Heart left ventricle (tissue), 13 donors: ENCODE data around the gene ADGRD1.

Source experiments
- CTCF ChIP-seq, 12 donors: fragments of 200-600 bp; sonication (generic) in 4 of 12; IDR thresholded peaks; one replicate each; pipeline versions ENCODE4 v1.5.0 to v1.8.0; 2018 to 2022; ENCODE audit warnings: antibody characterized with exemption in 12 of 12, mild to moderate bottlenecking in 5 of 12
- POLR2A ChIP-seq, 2 donors: fragments of 450-650 bp; IDR thresholded peaks; one replicate each; pipeline ENCODE4 v1.6.1; 2017; ENCODE audit warnings: antibody characterized with exemption in 2 of 2, mild to moderate bottlenecking in 2 of 2, moderate library complexity in 2 of 2
- donor health status: ischemic (EF 13 %, LVEDD 7.1; RV severe dilation, severe dysfunction).
- donor health status: DM: no; HTN: yes; CAD: no.
- donor health status: DM: no; HTN: no; CAD: no.
- donor health status: ischemic (EF 25% LVEDD 6.9; RV normal size, moderate dysfunction).
- donor health status: ischemic (EF 25% LVEDD 5.7; RV mildly dilated, moderate dysfunction).
- donor health status: ischemic (EF 35%, LVEDD 5.7; RV mildly dilated, moderate dysfunction).
- donor health status: nonischemic (EF 11% LVEDD 7.7; RV severe dilation, severe dysfunction).
- donor health status: DM: yes; HTN: yes; CAD: no.
- donor health status: PGD.
- donor health status: ischemic (EF 29% LVEDD 5.4; RV normal size, mild dysfunction).
- donor health status: nonischemic (EF 23%, LVEDD 6.1; RV moderate dilation, normal function).

GRCh38 chr12:131049549-131050339, 96.0 kb downstream of the ADGRD1 start:
- TF ChIP-seq CTCF (IDR thresholded peaks at IDR 0.05) (no peak), POLR2A (IDR thresholded peaks at IDR 0.05) (no peak)
